Muscle of leg (tissue), 11 donors: ENCODE results near the gene FAM168B. TPM values are rescaled to one million over a fixed set of nuclear protein-coding genes. Genes with fewer than 3 reads are reported as not detected.
"Not testable (repeated sequence)": the region's sequence is repeated elsewhere in the genome, so short reads cannot be mapped to it uniquely, and the experiment has no call there.

Experiments used
- DNase-seq: peaks from one replicate; pipeline ENCODE4 v3.0.0; 2013
- H3K27ac ChIP-seq: one replicate; pipeline ENCODE4 v1.5.1; 2013; ENCODE audit warnings: mild to moderate bottlenecking, low read length, control low read depth
- H3K27me3 ChIP-seq: one replicate; pipeline ENCODE4 v1.6.1; 2013; ENCODE audit warnings: low read length; ENCODE audit not compliant: control insufficient read depth, insufficient read depth
- H3K36me3 ChIP-seq: one replicate; pipeline ENCODE4 v1.6.1; 2013; ENCODE audit warnings: low read length; ENCODE audit not compliant: control insufficient read depth, insufficient read depth
- H3K4me1 ChIP-seq: one replicate; pipeline ENCODE4 v1.6.1; 2013; ENCODE audit warnings: low read length; ENCODE audit not compliant: control insufficient read depth, insufficient read depth
- H3K4me3 ChIP-seq: one replicate; pipeline ENCODE4 v1.5.1; 2013; ENCODE audit warnings: low read length, control low read depth
- H3K9me3 ChIP-seq: replicated peaks from 2 replicates; pipeline ENCODE4 v1.6.1; 2013; ENCODE audit warnings: low read depth, low read length; ENCODE audit not compliant: control insufficient read depth
- WGBS: methylation state at CpG from one replicate; pipeline ENCODE4 v1.1.5; 2013; ENCODE audit warnings: missing lambda C conversion rate; ENCODE audit not compliant: insufficient coverage; 5-methylcytosine and 5-hydroxymethylcytosine counted together
- polyA plus RNA-seq, 8 donors: library from polyadenylated mRNA; unstranded; fragments of 120-200 nt; gene quantifications; one replicate each; pipeline versions ENCODE4 v1.2.1 to v1.2.3, GENCODE V29; 2013; ENCODE audit warnings: inconsistent platforms in 1 of 8, low replicate concordance in 1 of 8; ENCODE audit not compliant: insufficient read length in 8 of 8, insufficient read depth in 1 of 8
- total RNA-seq: library from RNA; stranded (reverse); fragments of 120-200 nt; gene quantifications from one replicate; pipeline ENCODE4 v1.2.4, GENCODE V29; 2013

FAM168B gene
- total and polyA plus RNA-seq, 9 donors = 45.8 to 83.5 (median 73.8) TPM

DNA sequence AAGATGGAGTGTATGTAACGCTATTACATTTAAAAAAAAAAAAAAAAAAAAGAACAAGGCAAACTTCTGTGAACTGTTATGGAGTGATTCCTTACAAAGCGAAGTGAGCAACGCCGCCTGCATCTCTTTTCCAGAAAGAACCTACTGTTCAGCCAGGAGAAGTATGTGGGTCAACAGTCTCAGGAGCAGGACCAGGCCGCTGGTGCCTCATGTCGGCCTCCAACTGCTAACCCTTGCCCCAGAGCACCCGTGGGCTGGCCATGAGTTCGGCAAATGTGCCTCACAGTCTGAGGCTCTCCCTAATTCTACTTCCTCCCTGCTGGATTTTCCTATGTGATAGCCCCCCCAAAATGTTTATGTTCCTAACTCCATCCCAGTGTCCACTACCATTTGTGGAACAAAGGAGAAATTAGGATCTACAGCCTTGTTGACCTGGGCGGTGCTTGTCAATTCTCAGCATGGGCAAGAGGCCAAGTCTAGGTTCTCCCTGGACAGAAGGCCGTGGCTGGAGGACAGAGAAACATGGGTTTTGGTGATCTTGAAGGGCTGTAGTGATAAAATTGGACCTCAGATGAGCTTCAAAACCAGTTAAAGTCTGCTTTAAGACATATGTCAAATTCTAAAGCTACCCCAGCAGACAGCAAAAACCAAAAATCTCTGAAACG lies 15.9 kb downstream of the FAM168B start:
- H3K4me1 ChIP-seq = no peaks in the 10 kb centered on the region
- no peak overlapping the region for H3K27ac ChIP-seq
- H3K4me3 ChIP-seq = no peak overlapping the region
- H3K36me3 ChIP-seq = peaks cover 68% of the 10 kb centered on the region
- H3K27me3 ChIP-seq = no peaks in the 10 kb centered on the region
- WGBS = 98% methylated on average over 6 of the region's 11 CpGs
- no peaks in the 10 kb centered on the region for H3K9me3 ChIP-seq
- DNase-seq = no peak

DNA sequence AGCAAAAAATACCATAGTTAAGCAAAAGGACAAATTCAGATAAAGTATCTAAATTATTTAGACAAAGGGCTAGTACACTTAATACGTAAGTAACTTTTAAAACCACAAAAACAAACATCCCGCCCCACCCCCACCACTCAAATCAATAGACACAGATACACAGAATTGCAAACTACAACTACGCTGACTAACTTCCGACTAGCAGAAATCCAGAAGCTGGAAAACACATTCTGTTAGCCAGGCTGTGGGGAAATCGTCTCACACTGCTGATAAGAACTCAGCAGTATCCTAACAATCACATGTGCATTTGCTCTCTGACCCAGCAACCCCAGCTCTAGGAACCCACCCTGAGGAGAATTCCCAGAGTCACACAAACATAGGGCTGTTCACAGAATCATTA lies 16.6 kb downstream of the FAM168B start:
- no peak overlapping the region for H3K4me3 ChIP-seq
- no peak for DNase-seq
- no peak overlapping the region for H3K27ac ChIP-seq
- 95% methylated on average over 2 of the region's 5 CpGs for WGBS
- peaks cover 65% of the 10 kb centered on the region for H3K36me3 ChIP-seq
- H3K9me3 ChIP-seq = no peaks in the 10 kb centered on the region
- H3K27me3 ChIP-seq = no peaks in the 10 kb centered on the region
- no peaks in the 10 kb centered on the region for H3K4me1 ChIP-seq

DNA sequence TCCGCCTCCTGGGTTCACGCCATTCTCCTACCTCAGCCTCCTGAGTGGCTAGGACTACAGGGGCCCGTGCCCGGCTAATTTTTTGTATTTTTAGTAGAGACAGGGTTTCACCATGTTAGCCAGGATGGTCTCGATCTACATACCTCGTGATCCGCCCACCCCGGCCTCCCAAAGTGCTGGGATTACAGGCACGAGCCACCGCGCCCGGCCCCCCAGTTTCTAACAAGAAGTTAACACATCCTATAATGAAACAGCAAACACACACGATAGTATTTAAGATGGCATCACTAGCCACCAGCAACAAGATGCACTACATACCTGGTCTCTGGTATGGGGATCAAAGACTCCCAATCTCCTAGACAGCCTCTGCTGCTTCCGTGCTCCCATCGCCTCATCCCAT lies 17.7 kb downstream of the FAM168B start:
- WGBS = 94% methylated on average over 10 of the region's 15 CpGs

GRCh38 chr2:131068172-131068571 lies 25.1 kb downstream of the FAM168B start:
- peaks cover 49% of the 10 kb centered on the region for H3K36me3 ChIP-seq
- H3K4me3 ChIP-seq, H3K27ac ChIP-seq, H3K4me1 ChIP-seq, H3K27me3 ChIP-seq, DNase-seq, H3K9me3 ChIP-seq: not testable (repeated sequence)
- 89% methylated on average over 5 of the region's 6 CpGs for WGBS

More for the DNA sequence above, 17.7 kb downstream of the FAM168B start:
- H3K4me1 ChIP-seq, H3K27me3 ChIP-seq, H3K9me3 ChIP-seq, H3K4me3 ChIP-seq, H3K27ac ChIP-seq, DNase-seq: not testable (repeated sequence)
- peaks cover 68% of the 10 kb centered on the region for H3K36me3 ChIP-seq

- DNase-seq = peak; percentile 57
- WGBS = 35% methylated on average over 2 of the region's 2 CpGs
- H3K9me3 ChIP-seq = no peaks in the 10 kb centered on the region
- no peak overlapping the region for H3K27ac ChIP-seq
- no peak overlapping the region for H3K4me3 ChIP-seq
- H3K4me1 ChIP-seq = no peaks in the 10 kb centered on the region
- H3K27me3 ChIP-seq = no peaks in the 10 kb centered on the region
- peaks cover 50% of the 10 kb centered on the region for H3K36me3 ChIP-seq
Measured at GRCh38 chr2:131067465-131068125, 25.7 kb downstream of the FAM168B start.

DNA sequence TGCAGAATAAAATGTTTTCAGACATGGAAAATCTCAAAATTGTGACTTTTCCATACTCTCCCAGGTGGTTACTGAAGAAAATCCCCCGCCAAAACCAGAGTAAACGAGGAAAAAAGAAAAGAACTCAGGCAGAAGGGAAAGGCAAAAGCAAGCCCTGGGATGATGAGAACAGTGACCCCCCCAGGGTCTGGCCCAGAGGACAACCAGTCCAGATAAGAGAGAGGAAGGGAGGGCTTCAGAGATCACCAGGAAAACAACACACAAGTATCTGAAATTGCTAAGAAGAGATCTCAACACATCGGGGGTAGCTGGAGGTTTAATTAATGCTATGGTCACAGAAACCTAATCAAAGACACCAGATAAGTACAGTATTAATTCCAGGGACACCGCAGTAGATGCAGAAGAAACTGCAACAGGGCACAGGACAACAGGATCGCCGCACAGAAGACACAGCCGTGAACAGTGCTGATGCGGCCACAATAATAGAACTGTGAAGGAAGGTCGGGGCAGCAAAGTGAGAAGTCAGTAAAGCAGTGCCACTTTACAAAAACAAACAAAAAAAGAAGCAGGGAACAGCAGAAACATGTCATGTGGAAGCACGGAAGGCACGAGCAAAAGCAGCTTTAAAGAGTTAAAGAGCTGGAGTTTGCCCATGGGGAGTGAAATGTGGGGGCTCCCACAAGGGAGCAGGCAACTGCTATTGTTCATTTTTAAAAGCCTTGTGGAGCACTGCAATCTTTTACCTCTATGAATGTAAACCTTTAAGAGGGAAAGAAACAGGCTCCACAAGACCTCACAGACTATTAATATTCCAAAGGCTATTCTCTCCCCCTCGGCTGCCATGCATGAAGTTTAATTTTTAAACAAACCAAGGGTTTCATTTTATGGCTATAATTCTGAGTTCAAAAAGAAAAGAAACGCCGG lies 28.4 kb downstream of the FAM168B start:
- no peak for DNase-seq
- Histone ChIP-seq H3K27ac (no peak overlapping the region), H3K4me3 (no peak overlapping the region), H3K27me3 (no peaks in the 10 kb centered on the region), H3K36me3 (peaks cover 44% of the 10 kb centered on the region), H3K9me3 (no peaks in the 10 kb centered on the region), H3K4me1 (no peaks in the 10 kb centered on the region)
- 82% methylated on average over 6 of the region's 14 CpGs for WGBS

- peaks cover 6% of the 10 kb centered on the region for H3K4me1 ChIP-seq
- WGBS = 100% methylated on average over 2 of the region's 11 CpGs
- no peak overlapping the region for H3K27ac ChIP-seq
- no peak for DNase-seq
- H3K36me3 ChIP-seq = peaks cover 47% of the 10 kb centered on the region
- H3K27me3 ChIP-seq = no peaks in the 10 kb centered on the region
- no peaks in the 10 kb centered on the region for H3K9me3 ChIP-seq
- H3K4me3 ChIP-seq = no peak overlapping the region
Measured at GRCh38 chr2:131063501-131064283, 29.6 kb downstream of the FAM168B start.

- peaks cover 45% of the 10 kb centered on the region for H3K36me3 ChIP-seq
- H3K4me3 ChIP-seq = no peak overlapping the region
- H3K4me1 ChIP-seq = peaks cover 20% of the 10 kb centered on the region
- no peak for DNase-seq
- no peaks in the 10 kb centered on the region for H3K9me3 ChIP-seq
- H3K27me3 ChIP-seq = no peaks in the 10 kb centered on the region
- WGBS = 65% methylated on average over 2 of the region's 4 CpGs
- peak overlapping the region; percentile 60 for H3K27ac ChIP-seq
Measured at GRCh38 chr2:131058920-131059319, 34.3 kb downstream of the FAM168B start.

GRCh38 chr2:131058214-131058843 lies 34.9 kb downstream of the FAM168B start:
- 80% methylated on average over 3 of the region's 8 CpGs for WGBS
- DNase-seq = peak; percentile 90
- no peaks in the 10 kb centered on the region for H3K27me3 ChIP-seq
- H3K36me3 ChIP-seq = peaks cover 49% of the 10 kb centered on the region
- no peaks in the 10 kb centered on the region for H3K9me3 ChIP-seq
- no peak overlapping the region for H3K4me3 ChIP-seq
- H3K4me1 ChIP-seq = peaks cover 20% of the 10 kb centered on the region
- peak overlapping the region; percentile 60 for H3K27ac ChIP-seq
